Measurements from ENCODE around the gene CNTRL. TPM values are rescaled to one million over a fixed set of nuclear protein-coding genes. Genes with fewer than 3 reads are reported as not detected.
A peak's percentile ranks its signal among the peaks of the same experiment; 100 is the strongest.

Gene CNTRL
- total and polyA plus RNA-seq, 2 donors (not counting 1 experiment from before 2014, with no cell fraction given) = 3.8 to 6.8 TPM

GRCh38 chr9:121226175-121226574 lies 151.4 kb downstream of the CNTRL start:
- Histone ChIP-seq H2AFZ (ENCODE audit: low read length) (no peak overlapping the region), H3K4me3 (replicated peaks in 1 of 4; ENCODE audit: control extremely low read depth in 1 of 4, insufficient read depth in 1 of 4, low read depth in 3 of 4, low read length in 4 of 4) (no peak overlapping the region), H3K27me3 (ENCODE audit: control insufficient read depth, insufficient read depth, low read length) (no peaks in the 10 kb centered on the region), H3K9ac (ENCODE audit: insufficient read depth, low read length) (no peak overlapping the region), H3K79me2 (ENCODE audit: control insufficient read depth, insufficient read depth, low read length) (no peaks in the 10 kb centered on the region), H3K36me3 (ENCODE audit: control insufficient read depth, insufficient read depth, low read length) (no peaks in the 10 kb centered on the region), H3K4me2 (ENCODE audit: extremely low read depth, insufficient read depth, low read length) (no peak overlapping the region), H3K4me1 (ENCODE audit: control insufficient read depth, extremely low read depth, insufficient read depth, low read length) (peaks cover 2% of the 10 kb centered on the region), H3K27ac (ENCODE audit: insufficient read depth, low read length) (no peak overlapping the region), H3K9me3 (ENCODE audit: control insufficient read depth, insufficient read depth, low read depth, low read length) (no peaks in the 10 kb centered on the region), H4K20me1 (ENCODE audit: control insufficient read depth, extremely low read depth, insufficient read depth, low read length) (no peaks in the 10 kb centered on the region)
- TF ChIP-seq EZH2 (IDR thresholded peaks at IDR 0.05; ENCODE audit: low read length, missing control alignments) = no peak
- TF ChIP-seq, protein P1, sequence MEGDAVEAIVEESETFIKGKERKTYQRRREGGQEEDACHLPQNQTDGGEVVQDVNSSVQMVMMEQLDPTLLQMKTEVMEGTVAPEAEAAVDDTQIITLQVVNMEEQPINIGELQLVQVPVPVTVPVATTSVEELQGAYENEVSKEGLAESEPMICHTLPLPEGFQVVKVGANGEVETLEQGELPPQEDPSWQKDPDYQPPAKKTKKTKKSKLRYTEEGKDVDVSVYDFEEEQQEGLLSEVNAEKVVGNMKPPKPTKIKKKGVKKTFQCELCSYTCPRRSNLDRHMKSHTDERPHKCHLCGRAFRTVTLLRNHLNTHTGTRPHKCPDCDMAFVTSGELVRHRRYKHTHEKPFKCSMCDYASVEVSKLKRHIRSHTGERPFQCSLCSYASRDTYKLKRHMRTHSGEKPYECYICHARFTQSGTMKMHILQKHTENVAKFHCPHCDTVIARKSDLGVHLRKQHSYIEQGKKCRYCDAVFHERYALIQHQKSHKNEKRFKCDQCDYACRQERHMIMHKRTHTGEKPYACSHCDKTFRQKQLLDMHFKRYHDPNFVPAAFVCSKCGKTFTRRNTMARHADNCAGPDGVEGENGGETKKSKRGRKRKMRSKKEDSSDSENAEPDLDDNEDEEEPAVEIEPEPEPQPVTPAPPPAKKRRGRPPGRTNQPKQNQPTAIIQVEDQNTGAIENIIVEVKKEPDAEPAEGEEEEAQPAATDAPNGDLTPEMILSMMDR (conservative IDR thresholded peaks at IDR 0.05 in 1 of 2, IDR thresholded peaks at IDR 0.05 in 1 of 2; ENCODE audit: low read depth in 1 of 2, low read length in 2 of 2) = no peak
- DNase-seq (ENCODE audit: low read depth in 2 of 2) = peak in 1 of 2 donors; percentile 39

Other genes starting within 250 kb of the CNTRL start
- 31.8 and 33.9 TPM in 2 replicates for gene PSMD5, start 232.0 kb upstream of the CNTRL start, total RNA-seq
- 48.3 and 56.2 TPM in 2 replicates for gene PSMD5, start 232.0 kb upstream of the CNTRL start, polyA plus RNA-seq
- gene PHF19, start 197.8 kb upstream of the CNTRL start, total RNA-seq = 22.1 and 38.3 TPM in 2 replicates
- gene PHF19, start 197.8 kb upstream of the CNTRL start, polyA plus RNA-seq = 21.4 and 60.5 TPM in 2 replicates
- 2.6 and 3.8 TPM in 2 replicates for gene TRAF1, start 148.2 kb upstream of the CNTRL start, total RNA-seq
- gene TRAF1, start 148.2 kb upstream of the CNTRL start, polyA plus RNA-seq = 0.58 and 0.93 TPM in 2 replicates
- gene C5, start 24.7 kb upstream of the CNTRL start, total RNA-seq = 7.3 and 8.2 TPM in 2 replicates
- gene C5, start 24.7 kb upstream of the CNTRL start, polyA plus RNA-seq = 1.9 and 3.0 TPM in 2 replicates
- 18.5 and 29.1 TPM in 2 replicates for gene RAB14, start 126.9 kb downstream of the CNTRL start, total RNA-seq
- gene RAB14, start 126.9 kb downstream of the CNTRL start, polyA plus RNA-seq = 46.6 and 52.3 TPM in 2 replicates
- 326 and 588 TPM in 2 replicates for gene GSN, start 193.2 kb downstream of the CNTRL start, total RNA-seq
- gene GSN, start 193.2 kb downstream of the CNTRL start, polyA plus RNA-seq = 388 and 432 TPM in 2 replicates